Hematopoietic multipotent progenitor cell treated with erythropoietin and hydrocortisone succinate and interleukin-3 and kit ligand, for 4 days (in vitro differentiated cells): ENCODE results near the gene ASB13.

Experiments used
- DNase-seq: peaks from one replicate; pipeline ENCODE4 v3.0.0-alpha.2; 2015

ASB13 gene

DNA sequence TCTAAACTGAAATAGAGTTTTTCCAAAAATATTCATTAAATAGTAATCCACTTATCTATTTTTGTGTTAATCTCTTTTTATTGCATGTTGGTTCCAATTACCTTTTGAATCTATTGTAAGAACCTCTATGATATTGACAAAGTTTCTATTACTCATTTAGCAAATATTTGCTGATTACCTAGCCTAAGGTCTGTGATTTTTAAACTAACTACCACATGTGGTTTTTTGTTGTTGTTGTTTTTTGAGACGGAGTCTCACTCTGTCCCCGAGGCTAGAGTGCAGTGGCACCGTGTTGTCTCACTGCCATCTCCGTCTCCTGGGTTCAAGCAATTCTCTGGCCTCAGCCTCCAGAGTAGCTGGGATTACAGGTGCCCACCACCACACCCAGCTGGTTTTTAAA is 2.0 kb upstream of the ASB13 start:
- DNase-seq, result no peak

GRCh38 chr10:5666841-5667630 is 641 bp upstream of the ASB13 start:
- DNase-seq, result peak; percentile 33

GRCh38 chr10:5665373-5666007 is 905 bp downstream of the ASB13 start:
- DNase-seq, result peak; percentile 55

DNA sequence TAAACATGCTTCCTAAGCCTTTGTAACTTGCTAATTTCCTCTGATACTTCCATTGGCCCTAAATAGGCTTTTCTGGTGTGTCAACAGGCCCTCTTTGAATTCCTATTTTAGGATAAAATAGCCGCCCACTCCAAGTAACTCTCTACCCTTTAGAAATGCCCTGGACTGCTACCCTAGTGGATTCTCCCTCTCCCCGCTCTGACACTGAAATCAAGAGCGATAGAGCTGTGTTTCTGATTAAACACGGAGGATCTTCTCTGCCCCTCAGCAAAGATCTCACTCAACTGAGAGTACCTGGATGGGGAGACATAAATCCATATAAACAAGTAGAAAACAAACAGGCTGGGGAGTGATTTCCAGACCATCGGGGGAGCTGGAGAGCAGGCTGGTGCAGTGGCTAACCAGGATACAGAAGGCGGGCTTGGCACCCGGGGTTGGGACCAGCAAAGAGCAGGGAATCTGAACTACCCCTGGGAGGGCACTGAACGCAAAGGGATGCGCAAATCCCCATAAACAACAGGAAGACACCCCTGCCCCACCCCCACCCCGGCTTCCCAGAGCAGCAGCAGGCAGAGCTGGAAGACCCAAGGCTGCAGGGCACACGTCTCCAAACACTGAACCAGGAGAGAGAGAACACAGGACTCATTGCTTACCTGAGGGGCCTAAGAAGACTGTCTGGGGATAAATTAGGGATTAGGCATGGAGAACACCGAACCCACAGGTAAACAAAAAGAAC is 2.5 kb downstream of the ASB13 start:
- peak; percentile 34 for DNase-seq

GRCh38 chr10:5662708-5663579 is 3.5 kb downstream of the ASB13 start:
- no peak for DNase-seq

DNA sequence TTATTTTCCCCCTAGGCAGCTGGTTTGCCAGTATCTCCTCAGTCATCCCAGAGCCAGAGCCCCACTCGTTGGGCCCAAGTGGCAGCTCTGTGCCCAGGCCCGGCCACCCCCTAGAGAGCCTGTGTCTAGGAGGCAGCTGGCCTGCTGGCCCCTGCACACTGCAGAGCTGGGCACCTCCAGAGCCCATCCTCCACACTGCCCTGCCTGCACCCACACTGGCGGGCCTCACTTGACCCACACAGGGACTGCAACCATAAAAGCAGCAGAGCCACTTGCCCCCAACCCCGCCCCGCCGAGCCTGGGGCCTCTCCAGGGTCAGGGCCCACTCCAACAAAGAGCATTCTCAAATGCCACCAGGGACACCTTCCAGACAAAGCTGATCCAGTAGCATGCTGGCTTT is 5.4 kb downstream of the ASB13 start:
- no peak for DNase-seq

DNA sequence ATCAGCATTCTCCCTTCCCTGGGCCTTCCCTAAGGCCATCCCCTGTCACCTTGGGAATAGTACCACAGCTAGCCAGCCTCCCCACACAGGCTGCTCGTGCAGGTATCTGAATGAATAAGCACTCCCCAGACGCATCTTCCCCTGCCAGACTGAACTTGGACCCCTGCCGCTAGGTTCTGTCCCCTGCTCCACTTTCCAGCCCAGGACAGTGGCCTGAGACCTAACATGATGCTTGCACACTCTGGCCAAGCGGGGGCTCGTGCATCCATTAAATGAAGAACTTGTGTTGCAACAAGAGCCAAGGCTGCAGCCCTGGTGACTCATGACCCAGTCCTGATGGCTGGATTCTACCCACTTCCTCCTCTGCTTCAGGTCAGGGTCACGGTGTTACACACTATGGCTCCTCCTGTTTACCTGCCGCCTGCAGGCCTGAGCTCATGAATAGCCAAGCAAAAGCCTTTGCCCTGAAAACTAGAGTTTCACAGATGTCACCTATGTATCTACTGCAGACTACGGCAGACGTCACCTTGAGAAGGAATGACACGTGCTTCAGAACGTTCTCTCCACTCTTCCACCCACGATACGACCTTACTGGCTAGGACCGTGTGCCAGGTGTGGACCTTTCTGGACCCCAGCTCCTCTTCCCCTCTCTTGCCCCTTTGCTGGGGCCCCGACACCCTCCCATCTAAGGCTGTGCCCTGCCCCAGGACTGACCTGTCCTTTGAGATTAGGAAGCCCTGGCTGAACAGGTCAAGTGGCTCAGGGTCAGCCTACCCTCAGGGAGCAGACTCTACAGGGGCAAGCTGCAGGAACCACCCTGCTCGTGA is 6.5 kb downstream of the ASB13 start:
- peak; percentile 71 for DNase-seq

DNA sequence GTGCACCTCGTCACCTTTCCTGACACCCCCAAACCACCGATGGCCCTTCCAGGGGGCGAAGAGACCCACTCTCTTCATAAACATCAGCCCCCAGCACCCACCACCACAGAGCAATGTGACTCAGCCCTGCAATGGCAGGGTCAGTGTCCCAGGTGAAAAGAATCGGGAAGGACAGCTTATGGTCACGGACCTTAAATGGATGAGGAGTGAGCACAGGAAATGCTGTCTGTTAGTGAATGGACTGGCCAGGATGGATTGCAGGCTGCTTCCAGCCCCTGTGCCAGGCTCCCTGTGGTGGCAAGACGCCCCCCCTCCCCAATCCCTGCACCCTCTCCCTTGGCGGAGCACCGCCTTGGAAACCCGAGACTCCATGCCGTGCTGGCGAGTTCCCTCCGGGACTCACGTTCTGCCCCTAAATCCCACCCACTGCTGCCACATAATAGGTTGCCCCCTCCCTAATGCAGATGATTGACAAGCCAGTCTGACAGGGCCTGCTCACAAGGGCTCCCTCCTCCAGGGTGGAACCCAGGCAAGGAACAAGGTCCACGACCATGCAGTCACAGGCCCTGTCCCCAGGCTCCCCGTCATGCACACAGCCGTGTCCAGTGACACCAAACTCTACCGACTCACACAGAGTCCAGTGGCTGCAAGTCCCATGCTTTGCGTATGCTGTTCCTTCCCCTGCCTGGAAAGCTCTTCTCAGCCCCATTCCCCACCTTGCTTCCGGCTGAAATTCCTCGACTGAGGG is 7.3 kb downstream of the ASB13 start:
- no peak for DNase-seq

DNA sequence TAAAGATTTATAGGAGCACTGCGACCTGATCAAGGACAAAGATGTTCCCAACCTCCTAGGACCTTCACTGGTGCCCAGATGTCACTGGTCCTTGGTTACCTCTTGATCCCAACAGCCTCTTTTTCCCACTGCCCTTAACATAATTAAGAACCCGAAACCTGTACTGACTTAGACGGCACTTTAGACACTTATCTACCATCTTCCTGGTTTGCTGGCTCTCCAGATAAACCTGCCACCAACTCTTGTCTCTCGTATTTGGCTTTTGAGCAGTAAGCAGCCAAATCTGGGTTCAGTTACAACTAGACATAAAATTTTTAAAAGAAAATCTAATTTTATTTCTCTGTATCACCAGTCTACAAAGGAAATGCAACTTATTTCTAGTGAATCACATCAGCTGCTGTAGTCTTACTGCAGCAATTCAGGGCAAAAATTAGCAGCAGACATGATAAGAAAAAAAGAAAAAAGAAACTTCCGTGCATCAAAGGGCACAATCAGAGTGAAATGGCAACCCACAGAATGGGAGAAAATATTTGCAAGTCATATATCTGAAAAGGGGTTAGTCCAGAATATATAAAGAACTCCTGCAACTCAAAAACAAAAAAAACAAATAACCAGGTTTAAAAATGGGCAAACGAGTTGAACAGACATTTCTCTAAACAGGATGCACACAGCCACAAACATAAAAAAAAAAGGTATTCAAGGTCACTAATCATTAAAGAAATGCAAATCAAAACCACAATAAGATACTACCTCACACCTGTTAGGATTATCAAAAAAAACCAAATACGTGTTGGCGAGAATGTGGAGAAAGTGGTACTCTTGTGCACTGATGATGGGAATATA is 9.4 kb downstream of the ASB13 start:
- peak; percentile 25 for DNase-seq

DNA sequence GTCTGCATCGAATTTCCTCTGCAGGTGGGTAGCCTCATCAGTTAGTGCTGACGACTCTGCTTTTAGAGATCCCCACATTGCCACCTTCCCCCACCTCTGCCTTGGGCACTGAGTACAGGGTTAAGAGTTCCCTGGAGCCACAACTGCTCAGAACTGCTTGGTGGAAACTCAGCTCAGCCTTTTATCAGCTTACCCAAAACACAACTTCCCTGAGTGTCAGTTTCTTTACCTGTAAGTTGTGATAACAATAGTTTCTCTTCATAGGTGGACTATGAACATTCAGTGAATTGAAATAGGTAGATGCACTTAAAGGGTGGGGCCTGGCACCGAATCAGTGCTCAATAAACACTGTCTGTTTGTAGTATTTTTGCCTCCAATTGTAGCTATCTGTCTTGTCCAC is 11.3 kb downstream of the ASB13 start:
- no peak for DNase-seq

DNA sequence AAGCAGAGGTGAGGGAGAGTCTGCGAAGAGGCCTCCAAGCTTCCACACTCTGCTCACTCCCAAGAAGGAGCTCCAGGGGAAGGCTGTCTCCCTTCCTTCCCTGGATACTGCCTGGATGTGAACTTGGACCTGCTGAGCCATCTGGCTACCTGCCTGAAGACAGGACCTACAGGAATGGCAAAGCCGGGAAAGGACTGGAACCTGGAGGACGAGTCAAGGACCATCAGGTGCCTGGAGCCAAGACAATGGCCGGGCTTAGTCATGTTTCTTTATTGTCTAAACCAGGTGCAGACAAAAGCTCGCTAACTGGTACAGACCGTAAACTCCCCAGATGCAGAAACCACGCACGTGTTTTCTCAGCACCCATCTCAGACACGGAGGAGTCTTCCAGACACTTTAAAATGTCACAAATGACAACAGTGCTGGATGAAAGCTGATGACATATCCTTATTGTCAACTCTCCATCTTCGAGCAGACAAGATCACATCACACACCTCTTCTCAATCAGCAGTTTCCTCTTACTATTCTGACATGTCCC is 12.1 kb downstream of the ASB13 start:
- DNase-seq, result no peak

DNA sequence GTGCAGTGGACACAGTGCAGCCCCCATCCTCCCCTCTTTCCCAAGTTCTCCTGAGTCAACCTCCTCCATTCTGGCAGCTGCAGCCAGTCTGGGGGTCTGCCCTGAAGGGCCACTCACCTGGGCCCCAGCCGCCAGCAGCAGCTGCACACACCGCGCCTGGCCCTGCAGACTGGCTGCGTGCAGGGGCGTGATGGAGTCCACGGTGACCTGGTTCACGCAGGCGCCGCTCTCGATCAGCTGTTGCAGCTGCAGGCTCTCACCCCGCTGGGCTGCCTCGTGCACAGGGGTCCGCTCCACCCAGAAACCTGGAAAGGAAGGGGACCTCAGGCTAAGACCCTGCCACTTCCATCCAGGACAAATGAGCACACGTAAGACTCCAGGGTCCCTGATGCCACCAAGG is 13.6 kb downstream of the ASB13 start:
- no peak for DNase-seq

DNA sequence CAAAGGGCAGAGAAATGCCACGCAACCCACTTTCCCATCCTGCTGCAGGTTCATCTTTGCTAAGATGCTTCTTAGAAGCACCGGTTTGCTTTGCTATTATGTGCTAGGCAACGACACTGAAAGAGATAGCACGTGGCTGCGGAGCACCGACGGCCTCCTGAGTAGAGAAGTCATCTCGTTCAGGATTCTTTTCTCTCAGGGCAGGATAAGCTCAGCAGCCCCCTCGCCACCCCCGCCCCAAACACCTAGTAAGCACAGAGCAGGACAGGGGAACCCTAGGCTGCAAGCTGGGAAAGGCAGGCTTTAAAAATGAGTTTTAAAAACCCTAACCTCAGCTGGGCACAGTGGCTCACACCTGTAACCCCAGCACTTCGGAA is 15.0 kb downstream of the ASB13 start:
- no peak for DNase-seq

DNA sequence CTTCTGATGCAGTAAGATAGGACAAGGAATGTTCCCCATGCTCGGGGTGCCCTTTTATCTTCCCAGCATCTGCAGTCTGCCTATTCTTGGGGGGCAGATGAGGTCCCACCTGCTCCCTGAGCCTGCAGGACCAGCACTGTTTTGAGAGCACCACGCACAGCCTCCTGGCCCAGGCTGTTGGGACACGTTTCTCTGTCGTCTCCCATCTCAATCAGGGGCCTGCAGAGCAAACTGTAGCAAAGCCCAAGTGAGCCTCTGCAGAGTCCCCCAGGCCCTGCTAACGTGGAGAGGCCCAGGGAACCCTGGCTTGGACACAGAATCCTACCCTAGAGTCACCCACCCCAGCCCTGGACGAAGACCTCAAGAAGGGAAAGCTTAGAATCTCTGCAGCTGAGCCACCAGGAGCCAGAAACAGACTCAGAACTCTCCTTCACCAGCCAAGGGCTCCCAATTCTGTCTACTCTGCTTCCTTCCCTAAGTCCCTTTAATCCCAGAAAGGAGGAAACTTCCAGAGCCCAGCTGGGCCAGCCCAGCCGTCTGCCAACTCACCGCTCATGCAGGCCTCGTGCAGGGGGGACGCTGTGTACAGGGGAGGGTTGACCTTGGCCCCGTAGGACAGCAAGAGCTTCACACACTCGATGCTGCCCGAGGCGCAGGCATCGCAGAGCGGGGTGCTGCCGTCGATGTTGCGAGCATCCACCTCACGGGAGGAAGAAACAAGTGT is 15.6 kb downstream of the ASB13 start:
- DNase-seq, result no peak

DNA sequence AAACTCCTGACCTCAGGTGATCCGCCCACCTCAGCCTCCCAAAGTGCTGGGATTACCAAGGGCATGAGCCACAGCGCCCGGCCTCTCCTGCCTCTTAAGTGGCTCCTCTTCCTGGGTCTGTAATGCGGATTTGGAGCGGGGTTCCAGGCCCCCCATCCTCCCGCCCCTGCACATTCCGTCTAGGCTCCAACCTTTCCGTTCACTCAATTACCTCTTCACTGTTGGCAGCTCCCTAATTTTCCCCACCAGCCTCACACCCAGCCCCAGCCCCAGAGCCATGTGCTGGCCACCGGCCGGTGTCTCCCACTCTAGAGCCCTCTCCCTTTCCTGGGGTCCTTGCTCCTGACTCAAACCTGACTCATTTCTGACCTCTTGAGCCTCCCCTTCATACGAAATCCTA is 16.6 kb downstream of the ASB13 start:
- no peak for DNase-seq

- DNase-seq, result peak; percentile 30
Observed at GRCh38 chr10:5648494-5649457, 17.6 kb downstream of the ASB13 start.

GRCh38 chr10:5647507-5648240 is 18.7 kb downstream of the ASB13 start:
- no peak for DNase-seq
